Liver (tissue), 9 donors: ENCODE results near the gene XYLT1. TPM values are rescaled to one million over a fixed set of nuclear protein-coding genes. Genes with fewer than 3 reads are reported as not detected.

Experiments used
- DNase-seq: peaks from one replicate; pipeline ENCODE4 v3.0.0-alpha.2; 2017; ENCODE audit warnings: low spot score
- H3K27ac ChIP-seq, 2 donors: one replicate each; pipeline ENCODE4 v1.7.0; 2013; ENCODE audit warnings: inconsistent platforms in 2 of 2, low read length in 2 of 2, control low read depth in 1 of 2, low read depth in 1 of 2, mild to moderate bottlenecking in 1 of 2
- H3K27me3 ChIP-seq, 4 donors: one replicate each; pipeline versions ENCODE4 v1.6.1 to v1.7.0; 2013; ENCODE audit warnings: low read length in 3 of 4, inconsistent platforms in 1 of 4, mild to moderate bottlenecking in 1 of 4, moderate library complexity in 1 of 4; ENCODE audit not compliant: control insufficient read depth in 4 of 4, insufficient read depth in 4 of 4
- H3K36me3 ChIP-seq, 4 donors: one replicate each; pipeline versions ENCODE4 v1.6.1 to v1.7.0; 2013; ENCODE audit warnings: low read length in 3 of 4, mild to moderate bottlenecking in 3 of 4, low read depth in 1 of 4, moderate library complexity in 1 of 4; ENCODE audit not compliant: control insufficient read depth in 4 of 4, insufficient read depth in 3 of 4
- H3K4me1 ChIP-seq, 4 donors: one replicate each; pipeline versions ENCODE4 v1.6.1 to v1.7.0; 2013; ENCODE audit warnings: low read length in 3 of 4, mild to moderate bottlenecking in 3 of 4, moderate library complexity in 1 of 4; ENCODE audit not compliant: control insufficient read depth in 4 of 4, insufficient read depth in 4 of 4
- H3K4me3 ChIP-seq, 3 donors: one replicate each; pipeline versions ENCODE4 v1.6.1 to v1.7.0; 2013; ENCODE audit warnings: low read length in 3 of 3, control low read depth in 1 of 3, low read depth in 1 of 3, mild to moderate bottlenecking in 1 of 3
- H3K9ac ChIP-seq, 2 donors: one replicate each; pipeline ENCODE4 v1.7.0; 2013; ENCODE audit warnings: low read length in 2 of 2, mild to moderate bottlenecking in 2 of 2, moderate library complexity in 2 of 2, control low read depth in 1 of 2, low read depth in 1 of 2
- H3K9me3 ChIP-seq, 4 donors: one replicate each; pipeline versions ENCODE4 v1.6.1 to v1.7.0; 2013; ENCODE audit warnings: low read length in 3 of 4; ENCODE audit not compliant: control insufficient read depth in 4 of 4
- CTCF ChIP-seq: fragments of 150-350 bp; IDR thresholded peaks from 2 replicates; pipeline ENCODE4 v1.5.1; 2017; ENCODE audit warnings: improper control_type of control experiment, low read depth, low read length; ENCODE audit not compliant: missing input control
- EGR1 ChIP-seq, 2 donors: IDR thresholded peaks; 2 replicates each; pipeline ENCODE4 v1.6.1; 2016 to 2018; ENCODE audit warnings: antibody characterized with exemption in 2 of 2, low read depth in 2 of 2
- FOXA2 ChIP-seq: IDR thresholded peaks from 2 replicates; pipeline ENCODE4 v1.6.1; 2016; ENCODE audit warnings: antibody characterized with exemption
- HNF4A ChIP-seq, 2 donors: conservative IDR thresholded peaks; 2 replicates each; pipeline ENCODE4 v1.6.1; 2016; ENCODE audit warnings: antibody characterized with exemption in 2 of 2, mild to moderate bottlenecking in 2 of 2
- HNF4G ChIP-seq: IDR thresholded peaks from 2 replicates; pipeline ENCODE4 v1.6.1; 2016; ENCODE audit warnings: antibody characterized with exemption
- JUND ChIP-seq, 2 donors: IDR thresholded peaks; 2 replicates each; pipeline ENCODE4 v1.6.1; 2016; ENCODE audit warnings: antibody characterized with exemption in 2 of 2
- MAX ChIP-seq: IDR thresholded peaks from 2 replicates; pipeline ENCODE4 v1.6.1; 2016; ENCODE audit warnings: antibody characterized with exemption
- NR2F2 ChIP-seq: IDR thresholded peaks from 2 replicates; pipeline ENCODE4 v1.6.1; 2016; ENCODE audit warnings: antibody characterized with exemption
- SP1 ChIP-seq: IDR thresholded peaks from 2 replicates; pipeline ENCODE4 v1.6.1; 2018; ENCODE audit warnings: antibody characterized with exemption, mild to moderate bottlenecking
- YY1 ChIP-seq: IDR thresholded peaks from 2 replicates; pipeline ENCODE4 v1.6.1; 2016; ENCODE audit warnings: antibody characterized with exemption, mild to moderate bottlenecking
- ZBTB33 ChIP-seq: IDR thresholded peaks from 2 replicates; pipeline ENCODE4 v1.6.1; 2016; ENCODE audit warnings: antibody characterized with exemption
- WGBS: extraction: QIAGEN DNeasy Blood & Tissue Kit; methylation state at CpG from one replicate; pipeline ENCODE4 v1.1.7; 2013; 5-methylcytosine and 5-hydroxymethylcytosine counted together
- polyA plus RNA-seq, 2 donors: library from polyadenylated mRNA; stranded (reverse) in 1 of 2; unstranded in 1 of 2; fragments of 200-250 nt in 1 of 2; fragments of >200 nt in 1 of 2; fragmentation: Nextera tagmentation in 1 of 2; extraction: Ambion mirVana in 1 of 2; gene quantifications; one replicate each; pipeline versions ENCODE4 v1.2.1 to v1.2.3, GENCODE V29; 2013 to 2015
- total RNA-seq, 2 donors: library from RNA; depleted of rRNA; stranded (reverse); fragments of >200 nt; gene quantifications; one replicate each; pipeline ENCODE4 v1.2.3, GENCODE V29; 2014
- TF ChIP-seq, protein P1 (sequence below): IDR thresholded peaks from 2 replicates; pipeline ENCODE4 v1.6.1; 2016; ENCODE audit warnings: antibody characterized with exemption, mild to moderate bottlenecking
- donor health status: healthy.
- donor health status: healthy.
- donor health status: healthy.
- donor health status: healthy.
- donor health status: healthy.

The XYLT1 gene
- total and polyA plus RNA-seq, 4 donors: 0.25 to 2.3 (median 0.53) TPM

DNA sequence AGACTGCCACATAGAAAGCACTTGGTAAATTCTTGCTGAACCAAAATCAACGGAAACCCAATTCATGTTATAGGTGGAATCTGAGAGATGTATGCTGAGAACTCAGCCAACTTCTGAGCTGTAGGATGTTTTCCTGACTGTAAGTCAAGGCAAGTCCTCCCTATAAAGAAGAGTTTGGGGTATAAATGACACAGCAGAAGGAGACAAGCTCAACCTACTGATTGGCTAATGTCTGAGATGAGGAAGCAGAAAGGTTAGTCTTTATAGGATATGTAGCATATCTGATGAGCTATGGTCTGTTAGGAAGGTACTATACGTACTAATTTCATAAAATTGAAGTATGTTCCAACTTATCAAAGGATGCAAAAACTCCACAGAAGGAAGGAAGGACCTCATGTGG lies 99.5 kb downstream of the XYLT1 start:
- whole genome bisulfite sequencing: 76% methylated on average over 2 of the region's 2 CpGs
- no peaks in the 10 kb centered on the region for H3K36me3 ChIP-seq
- DNase-seq: no peak
- no peaks in the 10 kb centered on the region for H3K27me3 ChIP-seq
- no peak overlapping the region for H3K9ac ChIP-seq
- peaks cover 0 to 2% (median 0%) of the 10 kb centered on the region in 4 donors for H3K4me1 ChIP-seq
- H3K9me3 ChIP-seq: no peaks in the 10 kb centered on the region
- no peak overlapping the region for H3K27ac ChIP-seq
- TF ChIP-seq EGR1 (IDR thresholded peaks at IDR 0.05; ENCODE audit: low read depth in 2 of 2) (no peak), YY1 (no peak)
- no peak overlapping the region for H3K4me3 ChIP-seq

- H3K36me3 ChIP-seq: no peaks in the 10 kb centered on the region
- TF ChIP-seq YY1: no peak
- no peak for TF ChIP-seq NR2F2
- no peak for TF ChIP-seq SP1
- H3K27ac ChIP-seq: peak overlapping the region in 1 of 2 donors; percentile 15
- H3K9ac ChIP-seq: no peak overlapping the region
- no peak overlapping the region for H3K4me3 ChIP-seq
- H3K27me3 ChIP-seq: no peaks in the 10 kb centered on the region
- H3K9me3 ChIP-seq: no peaks in the 10 kb centered on the region
- peaks cover 0 to 2% (median 0%) of the 10 kb centered on the region in 4 donors for H3K4me1 ChIP-seq
- DNase-seq: no peak
- 64% methylated on average over 4 of the region's 4 CpGs for WGBS
Measured at GRCh38 chr16:17370731-17371285, 100.0 kb downstream of the XYLT1 start.

GRCh38 chr16:17370223-17370707 lies 100.5 kb downstream of the XYLT1 start:
- Histone ChIP-seq H3K4me3 (no peak overlapping the region), H3K9ac (peak overlapping the region in 1 of 2 donors; percentile 28), H3K4me1 (peaks cover 0 to 2% (median 0%) of the 10 kb centered on the region in 4 donors), H3K9me3 (no peaks in the 10 kb centered on the region), H3K27me3 (no peaks in the 10 kb centered on the region), H3K36me3 (no peaks in the 10 kb centered on the region), H3K27ac (peak overlapping the region; percentile 15 to 67)
- TF ChIP-seq JUND (IDR thresholded peaks at IDR 0.05) (no peak), EGR1 (IDR thresholded peaks at IDR 0.05; ENCODE audit: low read depth in 2 of 2) (no peak), MAX (no peak), NR2F2 (no peak), SP1 (no peak), HNF4A (conservative IDR thresholded peaks at IDR 0.05) (no peak), YY1 (no peak), FOXA2 (no peak), ZBTB33 (no peak), HNF4G (no peak), CTCF (no peak)
- TF ChIP-seq, protein P1, sequence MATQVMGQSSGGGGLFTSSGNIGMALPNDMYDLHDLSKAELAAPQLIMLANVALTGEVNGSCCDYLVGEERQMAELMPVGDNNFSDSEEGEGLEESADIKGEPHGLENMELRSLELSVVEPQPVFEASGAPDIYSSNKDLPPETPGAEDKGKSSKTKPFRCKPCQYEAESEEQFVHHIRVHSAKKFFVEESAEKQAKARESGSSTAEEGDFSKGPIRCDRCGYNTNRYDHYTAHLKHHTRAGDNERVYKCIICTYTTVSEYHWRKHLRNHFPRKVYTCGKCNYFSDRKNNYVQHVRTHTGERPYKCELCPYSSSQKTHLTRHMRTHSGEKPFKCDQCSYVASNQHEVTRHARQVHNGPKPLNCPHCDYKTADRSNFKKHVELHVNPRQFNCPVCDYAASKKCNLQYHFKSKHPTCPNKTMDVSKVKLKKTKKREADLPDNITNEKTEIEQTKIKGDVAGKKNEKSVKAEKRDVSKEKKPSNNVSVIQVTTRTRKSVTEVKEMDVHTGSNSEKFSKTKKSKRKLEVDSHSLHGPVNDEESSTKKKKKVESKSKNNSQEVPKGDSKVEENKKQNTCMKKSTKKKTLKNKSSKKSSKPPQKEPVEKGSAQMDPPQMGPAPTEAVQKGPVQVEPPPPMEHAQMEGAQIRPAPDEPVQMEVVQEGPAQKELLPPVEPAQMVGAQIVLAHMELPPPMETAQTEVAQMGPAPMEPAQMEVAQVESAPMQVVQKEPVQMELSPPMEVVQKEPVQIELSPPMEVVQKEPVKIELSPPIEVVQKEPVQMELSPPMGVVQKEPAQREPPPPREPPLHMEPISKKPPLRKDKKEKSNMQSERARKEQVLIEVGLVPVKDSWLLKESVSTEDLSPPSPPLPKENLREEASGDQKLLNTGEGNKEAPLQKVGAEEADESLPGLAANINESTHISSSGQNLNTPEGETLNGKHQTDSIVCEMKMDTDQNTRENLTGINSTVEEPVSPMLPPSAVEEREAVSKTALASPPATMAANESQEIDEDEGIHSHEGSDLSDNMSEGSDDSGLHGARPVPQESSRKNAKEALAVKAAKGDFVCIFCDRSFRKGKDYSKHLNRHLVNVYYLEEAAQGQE: no peak
- no peak for DNase-seq
- whole genome bisulfite sequencing: 69% methylated on average over 13 of the region's 13 CpGs
